ENCODE measurements around the gene FREM3. TPM values are rescaled to one million over a fixed set of nuclear protein-coding genes. Genes with fewer than 3 reads are reported as not detected.

Gene FREM3
- polyA plus RNA-seq, 1 of the 3 experiments (the other 2 are of a cell fraction), result 0.03 TPM

DNA sequence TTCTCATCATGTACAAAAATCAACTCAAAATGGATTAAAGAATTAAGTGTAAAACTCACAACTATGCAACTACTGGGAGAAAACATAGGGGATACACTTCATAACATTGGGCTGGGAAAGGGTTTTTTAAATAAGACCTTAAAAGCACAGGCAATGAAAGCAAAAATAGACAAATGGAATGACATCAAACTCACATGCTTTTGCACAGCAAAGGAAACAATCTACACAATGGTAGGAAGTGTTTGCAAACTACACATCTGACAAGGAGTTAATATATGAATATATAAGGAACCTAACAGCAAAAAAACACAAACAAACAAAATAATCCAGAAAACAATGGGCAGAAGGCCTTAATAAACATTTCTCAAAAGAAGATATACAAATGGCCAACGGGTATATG lies 57.9 kb downstream of the FREM3 start:
- TF ChIP-seq, protein P1, sequence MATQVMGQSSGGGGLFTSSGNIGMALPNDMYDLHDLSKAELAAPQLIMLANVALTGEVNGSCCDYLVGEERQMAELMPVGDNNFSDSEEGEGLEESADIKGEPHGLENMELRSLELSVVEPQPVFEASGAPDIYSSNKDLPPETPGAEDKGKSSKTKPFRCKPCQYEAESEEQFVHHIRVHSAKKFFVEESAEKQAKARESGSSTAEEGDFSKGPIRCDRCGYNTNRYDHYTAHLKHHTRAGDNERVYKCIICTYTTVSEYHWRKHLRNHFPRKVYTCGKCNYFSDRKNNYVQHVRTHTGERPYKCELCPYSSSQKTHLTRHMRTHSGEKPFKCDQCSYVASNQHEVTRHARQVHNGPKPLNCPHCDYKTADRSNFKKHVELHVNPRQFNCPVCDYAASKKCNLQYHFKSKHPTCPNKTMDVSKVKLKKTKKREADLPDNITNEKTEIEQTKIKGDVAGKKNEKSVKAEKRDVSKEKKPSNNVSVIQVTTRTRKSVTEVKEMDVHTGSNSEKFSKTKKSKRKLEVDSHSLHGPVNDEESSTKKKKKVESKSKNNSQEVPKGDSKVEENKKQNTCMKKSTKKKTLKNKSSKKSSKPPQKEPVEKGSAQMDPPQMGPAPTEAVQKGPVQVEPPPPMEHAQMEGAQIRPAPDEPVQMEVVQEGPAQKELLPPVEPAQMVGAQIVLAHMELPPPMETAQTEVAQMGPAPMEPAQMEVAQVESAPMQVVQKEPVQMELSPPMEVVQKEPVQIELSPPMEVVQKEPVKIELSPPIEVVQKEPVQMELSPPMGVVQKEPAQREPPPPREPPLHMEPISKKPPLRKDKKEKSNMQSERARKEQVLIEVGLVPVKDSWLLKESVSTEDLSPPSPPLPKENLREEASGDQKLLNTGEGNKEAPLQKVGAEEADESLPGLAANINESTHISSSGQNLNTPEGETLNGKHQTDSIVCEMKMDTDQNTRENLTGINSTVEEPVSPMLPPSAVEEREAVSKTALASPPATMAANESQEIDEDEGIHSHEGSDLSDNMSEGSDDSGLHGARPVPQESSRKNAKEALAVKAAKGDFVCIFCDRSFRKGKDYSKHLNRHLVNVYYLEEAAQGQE (IDR thresholded peaks at IDR 0.05; ENCODE audit: low read depth, low read length), result no peak
- TF ChIP-seq NFIC (IDR thresholded peaks at IDR 0.05; ENCODE audit: borderline replicate concordance), result no peak
- TF ChIP-seq GATA2 (CRISPR knock-in tag; IDR thresholded peaks at IDR 0.05), result no peak
- no peak for TF ChIP-seq POLR2AphosphoS5 (IDR thresholded peaks at IDR 0.05; ENCODE audit: low read depth, low read length)
- no peak for TF ChIP-seq EP300 (IDR thresholded peaks at IDR 0.05; ENCODE audit: borderline replicate concordance in 1 of 2, low read depth in 1 of 2, low read length in 1 of 2)
- TF ChIP-seq, protein P2, sequence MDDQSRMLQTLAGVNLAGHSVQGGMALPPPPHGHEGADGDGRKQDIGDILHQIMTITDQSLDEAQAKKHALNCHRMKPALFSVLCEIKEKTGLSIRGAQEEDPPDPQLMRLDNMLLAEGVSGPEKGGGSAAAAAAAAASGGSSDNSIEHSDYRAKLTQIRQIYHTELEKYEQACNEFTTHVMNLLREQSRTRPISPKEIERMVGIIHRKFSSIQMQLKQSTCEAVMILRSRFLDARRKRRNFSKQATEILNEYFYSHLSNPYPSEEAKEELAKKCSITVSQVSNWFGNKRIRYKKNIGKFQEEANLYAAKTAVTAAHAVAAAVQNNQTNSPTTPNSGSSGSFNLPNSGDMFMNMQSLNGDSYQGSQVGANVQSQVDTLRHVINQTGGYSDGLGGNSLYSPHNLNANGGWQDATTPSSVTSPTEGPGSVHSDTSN (IDR thresholded peaks at IDR 0.05), result no peak
- TF ChIP-seq FOSL2 (IDR thresholded peaks at IDR 0.05; ENCODE audit: borderline replicate concordance, low read depth), result no peak
- no peak for TF ChIP-seq TCF12 (IDR thresholded peaks at IDR 0.05)
- TF ChIP-seq SMC3 (IDR thresholded peaks at IDR 0.05; ENCODE audit: low read depth, low read length), result no peak
- no peak for TF ChIP-seq JUND (IDR thresholded peaks at IDR 0.05)
- TF ChIP-seq, protein P3, sequence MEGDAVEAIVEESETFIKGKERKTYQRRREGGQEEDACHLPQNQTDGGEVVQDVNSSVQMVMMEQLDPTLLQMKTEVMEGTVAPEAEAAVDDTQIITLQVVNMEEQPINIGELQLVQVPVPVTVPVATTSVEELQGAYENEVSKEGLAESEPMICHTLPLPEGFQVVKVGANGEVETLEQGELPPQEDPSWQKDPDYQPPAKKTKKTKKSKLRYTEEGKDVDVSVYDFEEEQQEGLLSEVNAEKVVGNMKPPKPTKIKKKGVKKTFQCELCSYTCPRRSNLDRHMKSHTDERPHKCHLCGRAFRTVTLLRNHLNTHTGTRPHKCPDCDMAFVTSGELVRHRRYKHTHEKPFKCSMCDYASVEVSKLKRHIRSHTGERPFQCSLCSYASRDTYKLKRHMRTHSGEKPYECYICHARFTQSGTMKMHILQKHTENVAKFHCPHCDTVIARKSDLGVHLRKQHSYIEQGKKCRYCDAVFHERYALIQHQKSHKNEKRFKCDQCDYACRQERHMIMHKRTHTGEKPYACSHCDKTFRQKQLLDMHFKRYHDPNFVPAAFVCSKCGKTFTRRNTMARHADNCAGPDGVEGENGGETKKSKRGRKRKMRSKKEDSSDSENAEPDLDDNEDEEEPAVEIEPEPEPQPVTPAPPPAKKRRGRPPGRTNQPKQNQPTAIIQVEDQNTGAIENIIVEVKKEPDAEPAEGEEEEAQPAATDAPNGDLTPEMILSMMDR (IDR thresholded peaks at IDR 0.05), result no peak
- no peak for TF ChIP-seq SIN3A (IDR thresholded peaks at IDR 0.05; ENCODE audit: borderline replicate concordance, low read depth, low read length)
- TF ChIP-seq FOXJ3 (CRISPR knock-in tag; IDR thresholded peaks at IDR 0.05), result no peak
- TF ChIP-seq GABPA (IDR thresholded peaks at IDR 0.05; ENCODE audit: low read depth), result no peak
- TF ChIP-seq CHD2 (IDR thresholded peaks at IDR 0.05; ENCODE audit: low read length, partially characterized antibody), result no peak
- TF ChIP-seq MXI1 (IDR thresholded peaks at IDR 0.05; ENCODE audit: low read depth, low read length), result no peak
- H3K9me2 ChIP-seq, result no peaks in the 10 kb centered on the region
- no peak overlapping the region for H3K4me3 ChIP-seq (ENCODE audit: low read depth in 2 of 2, low read length in 1 of 2)
- POLR2A ChIA-PET, result no interaction called here
- H3K27me3 ChIP-seq (ENCODE audit: insufficient read depth), result no peaks in the 10 kb centered on the region
- DNase-seq, result no peak
- no peak overlapping the region for H3K4me2 ChIP-seq
- no peak overlapping the region for H3K27ac ChIP-seq (ENCODE audit: low read depth in 2 of 2, low read length in 1 of 2)
- H2AFZ ChIP-seq (ENCODE audit: low read depth), result no peak overlapping the region
- H3K9me3 ChIP-seq, result no peaks in the 10 kb centered on the region
- no peaks in the 10 kb centered on the region for H3F3A ChIP-seq (replicated peaks; ENCODE audit: insufficient read depth)
- no peaks in the 10 kb centered on the region for H3K36me3 ChIP-seq (replicated peaks in 1 of 2; ENCODE audit: control insufficient read depth in 1 of 2, insufficient read depth in 2 of 2, low read length in 1 of 2)
- no peaks in the 10 kb centered on the region for H3K79me2 ChIP-seq (ENCODE audit: insufficient read depth)
- no peaks in the 10 kb centered on the region for H3K4me1 ChIP-seq (ENCODE audit: control insufficient read depth in 1 of 2, insufficient read depth in 2 of 2, low read depth in 1 of 2, low read length in 1 of 2)
- H3K9ac ChIP-seq, result no peak overlapping the region
- 33% methylated on average over 1 of the region's 1 CpG for WGBS (ENCODE audit: low lambda C conversion rate)
- CTCF ChIA-PET, result no interaction called here
- H4K20me1 ChIP-seq (ENCODE audit: insufficient read depth), result no peaks in the 10 kb centered on the region

Measured in SK-N-SH (cell line).